Bronchial epithelial cell (primary cell): ENCODE results near the gene NPLOC4. TPM values are rescaled to one million over a fixed set of nuclear protein-coding genes. Genes with fewer than 3 reads are reported as not detected.
A peak's percentile ranks its signal among the peaks of the same experiment; 100 is the strongest.

Experiments
- DNase-seq: peaks from one replicate; pipeline ENCODE4 v3.0.0-alpha.2; 2010; ENCODE audit warnings: low read depth
- FAIRE-seq: peaks from 2 replicates; lab custom pipeline; 2011; peaks lifted over from hg19 to GRCh38; lab: Jason Lieb, UNC
- H3K27me3 ChIP-seq: 2 replicates; pipeline ENCODE4 v1.5.1; 2011; ENCODE audit warnings: low read length; ENCODE audit not compliant: control insufficient read depth, insufficient read depth
- H3K36me3 ChIP-seq: 2 replicates; pipeline ENCODE4 v1.5.1; 2011; ENCODE audit warnings: low read length; ENCODE audit not compliant: control insufficient read depth, insufficient read depth
- H3K4me3 ChIP-seq: 2 replicates; pipeline ENCODE4 v1.5.1; 2011; ENCODE audit warnings: mild to moderate bottlenecking, low read depth, low read length, control low read depth
- CTCF ChIP-seq: IDR thresholded peaks from 2 replicates; pipeline ENCODE4 v1.5.1; 2011; ENCODE audit warnings: mild to moderate bottlenecking, moderate library complexity, low read length, control low read depth, inconsistent platforms; ENCODE audit not compliant: insufficient read depth, severe bottlenecking
- total RNA-seq: library from RNA; depleted of rRNA; stranded (reverse); fragments of >200 nt; gene quantifications from 2 replicates; pipeline ENCODE4 v1.2.1, GENCODE V29; 2014

Gene NPLOC4
- total RNA-seq, 1 donor from 2014 or later, result 60.0 TPM

- Histone ChIP-seq H3K4me3 (no peak overlapping the region), H3K36me3 (peaks cover 23% of the 10 kb centered on the region), H3K27me3 (no peaks in the 10 kb centered on the region)
- DNase-seq (no peak), FAIRE-seq (no peak)
- no peak for TF ChIP-seq CTCF
These were observed 64.2 kb downstream of the NPLOC4 start for GRCh38 chr17:81572563-81573168.

- no peak for TF ChIP-seq CTCF
- H3K36me3 ChIP-seq, result peaks cover 23% of the 10 kb centered on the region
- FAIRE-seq (no peak), DNase-seq (no peak)
- no peaks in the 10 kb centered on the region for H3K27me3 ChIP-seq
- H3K4me3 ChIP-seq, result no peak overlapping the region
These were observed 65.9 kb downstream of the NPLOC4 start for GRCh38 chr17:81570964-81571363.

DNA sequence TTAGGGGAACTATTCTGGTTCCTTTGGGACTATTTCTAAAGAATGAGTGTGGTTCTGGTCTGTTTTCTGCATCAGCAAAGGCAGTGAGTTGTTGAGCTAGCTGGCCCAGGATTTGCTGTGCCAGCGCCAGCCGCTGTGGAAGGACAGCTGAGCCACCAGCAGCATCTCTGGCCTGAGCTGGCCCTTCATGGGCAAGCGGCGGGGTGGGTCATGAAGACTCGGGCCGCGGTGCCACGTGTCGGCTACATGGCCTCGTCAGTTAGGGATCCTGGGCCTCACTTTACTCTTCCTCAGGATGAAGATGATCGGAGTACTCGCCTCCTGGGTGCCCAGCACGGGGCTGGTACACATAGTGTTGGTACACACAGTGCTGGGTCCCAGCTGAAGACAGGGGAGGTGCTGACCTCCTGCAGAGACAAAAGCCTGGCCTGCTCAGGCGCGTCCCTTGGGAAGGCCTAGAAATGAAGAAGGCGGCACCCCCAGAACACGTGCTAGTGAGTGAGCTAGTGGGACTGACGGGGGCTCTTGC is 66.9 kb downstream of the NPLOC4 start:
- no peak for DNase-seq
- TF ChIP-seq CTCF, result no peak
- Histone ChIP-seq H3K36me3 (peaks cover 23% of the 10 kb centered on the region), H3K4me3 (no peak overlapping the region), H3K27me3 (no peaks in the 10 kb centered on the region)
- no peak for FAIRE-seq

DNA sequence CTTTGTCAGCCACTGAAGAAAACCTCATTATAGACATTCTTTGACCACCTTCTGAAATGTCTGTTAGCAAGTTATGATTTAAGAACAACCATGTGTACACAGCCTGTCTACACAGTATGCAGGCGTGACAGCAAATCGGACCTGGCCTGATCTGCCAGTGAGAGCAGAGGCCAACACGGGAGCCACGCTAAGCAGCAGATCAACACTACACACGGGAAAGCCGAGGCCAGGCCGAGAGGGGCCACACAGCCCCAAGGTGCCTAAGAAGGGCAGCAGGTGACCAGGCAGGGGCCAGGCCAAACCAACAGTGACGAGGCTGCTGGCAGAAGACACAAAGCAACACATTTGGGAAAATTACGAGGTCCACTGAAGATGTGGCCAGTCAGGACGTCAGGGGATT is 68.5 kb downstream of the NPLOC4 start:
- Histone ChIP-seq H3K27me3 (no peaks in the 10 kb centered on the region), H3K36me3 (peaks cover 27% of the 10 kb centered on the region), H3K4me3 (no peak overlapping the region)
- TF ChIP-seq CTCF, result no peak
- FAIRE-seq (no peak), DNase-seq (no peak)

- DNase-seq (no peak), FAIRE-seq (peak; percentile 60)
- Histone ChIP-seq H3K27me3 (no peaks in the 10 kb centered on the region), H3K4me3 (no peak overlapping the region), H3K36me3 (peaks cover 27% of the 10 kb centered on the region)
- TF ChIP-seq CTCF, result no peak
These were observed 69.7 kb downstream of the NPLOC4 start for GRCh38 chr17:81567191-81567590.
